Measurements from ENCODE around the gene STUM.

Gene STUM

GRCh38 chr1:226633541-226634165 lies 85.1 kb downstream of the STUM start:
- Histone ChIP-seq H3K4me1 (ENCODE audit: low read length) (peaks cover 23% of the 10 kb centered on the region), H3K4me2 (ENCODE audit: low read length) (peak overlapping the region; percentile 28; the same call in 1 of the 2 replicates), H3K27me3 (ENCODE audit: low read depth, low read length) (no peaks in the 10 kb centered on the region), H3K4me3 (ENCODE audit: low read length) (no peak overlapping the region), H3K27ac (ENCODE audit: low read length) (no peak overlapping the region), H3K9me3 (ENCODE audit: insufficient read depth, low read length) (no peaks in the 10 kb centered on the region), H3K9ac (ENCODE audit: low read length) (no peak overlapping the region), H3K36me3 (replicated peaks; ENCODE audit: low read depth, low read length) (no peaks in the 10 kb centered on the region), H4K20me1 (ENCODE audit: insufficient read depth, low read length) (no peaks in the 10 kb centered on the region), H3K79me2 (ENCODE audit: low read length) (no peaks in the 10 kb centered on the region), H2AFZ (ENCODE audit: low read depth, low read length) (no peak overlapping the region)
- TF ChIP-seq CTCF (IDR thresholded peaks at IDR 0.05; ENCODE audit: low read depth, low read length), result no peak
- no peak for TF ChIP-seq EZH2phosphoT487 (IDR thresholded peaks at IDR 0.05; ENCODE audit: low read depth)

GRCh38 chr1:226634166-226634588 lies 85.6 kb downstream of the STUM start:
- Histone ChIP-seq H4K20me1 (ENCODE audit: insufficient read depth, low read length) (no peaks in the 10 kb centered on the region), H3K27ac (ENCODE audit: low read length) (no peak overlapping the region), H3K9me3 (ENCODE audit: insufficient read depth, low read length) (no peaks in the 10 kb centered on the region), H3K4me2 (ENCODE audit: low read length) (peak overlapping the region; percentile 28; the same call in 1 of the 2 replicates), H3K4me1 (ENCODE audit: low read length) (peaks cover 23% of the 10 kb centered on the region), H2AFZ (ENCODE audit: low read depth, low read length) (no peak overlapping the region), H3K27me3 (ENCODE audit: low read depth, low read length) (no peaks in the 10 kb centered on the region), H3K4me3 (ENCODE audit: low read length) (no peak overlapping the region), H3K36me3 (replicated peaks; ENCODE audit: low read depth, low read length) (no peaks in the 10 kb centered on the region), H3K9ac (ENCODE audit: low read length) (no peak overlapping the region), H3K79me2 (ENCODE audit: low read length) (no peaks in the 10 kb centered on the region)
- TF ChIP-seq CTCF (IDR thresholded peaks at IDR 0.05; ENCODE audit: low read depth, low read length), result peak; percentile 99
- no peak for TF ChIP-seq EZH2phosphoT487 (IDR thresholded peaks at IDR 0.05; ENCODE audit: low read depth)

GRCh38 chr1:226634611-226635246 lies 86.2 kb downstream of the STUM start:
- H3K9ac ChIP-seq (ENCODE audit: low read length), result no peak overlapping the region
- no peaks in the 10 kb centered on the region for H3K9me3 ChIP-seq (ENCODE audit: insufficient read depth, low read length)
- H4K20me1 ChIP-seq (ENCODE audit: insufficient read depth, low read length), result no peaks in the 10 kb centered on the region
- no peaks in the 10 kb centered on the region for H3K36me3 ChIP-seq (replicated peaks; ENCODE audit: low read depth, low read length)
- no peak overlapping the region for H2AFZ ChIP-seq (ENCODE audit: low read depth, low read length)
- H3K79me2 ChIP-seq (ENCODE audit: low read length), result no peaks in the 10 kb centered on the region
- peaks cover 23% of the 10 kb centered on the region for H3K4me1 ChIP-seq (ENCODE audit: low read length)
- no peak overlapping the region for H3K27ac ChIP-seq (ENCODE audit: low read length)
- no peak overlapping the region for H3K4me2 ChIP-seq (ENCODE audit: low read length)
- TF ChIP-seq CTCF (IDR thresholded peaks at IDR 0.05; ENCODE audit: low read depth, low read length), result no peak
- TF ChIP-seq EZH2phosphoT487 (IDR thresholded peaks at IDR 0.05; ENCODE audit: low read depth), result no peak
- no peaks in the 10 kb centered on the region for H3K27me3 ChIP-seq (ENCODE audit: low read depth, low read length)
- no peak overlapping the region for H3K4me3 ChIP-seq (ENCODE audit: low read length)

- H3K36me3 ChIP-seq (replicated peaks; ENCODE audit: low read depth, low read length), result no peaks in the 10 kb centered on the region
- H3K9ac ChIP-seq (ENCODE audit: low read length), result no peak overlapping the region
- H3K27ac ChIP-seq (ENCODE audit: low read length), result no peak overlapping the region
- no peaks in the 10 kb centered on the region for H3K27me3 ChIP-seq (ENCODE audit: low read depth, low read length)
- H3K79me2 ChIP-seq (ENCODE audit: low read length), result no peaks in the 10 kb centered on the region
- no peak overlapping the region for H3K4me2 ChIP-seq (ENCODE audit: low read length)
- peaks cover 31% of the 10 kb centered on the region for H3K4me1 ChIP-seq (ENCODE audit: low read length)
- H2AFZ ChIP-seq (ENCODE audit: low read depth, low read length), result no peak overlapping the region
- H3K4me3 ChIP-seq (ENCODE audit: low read length), result no peak overlapping the region
- no peak for TF ChIP-seq EZH2phosphoT487 (IDR thresholded peaks at IDR 0.05; ENCODE audit: low read depth)
- TF ChIP-seq CTCF (IDR thresholded peaks at IDR 0.05; ENCODE audit: low read depth, low read length), result no peak
- H3K9me3 ChIP-seq (ENCODE audit: insufficient read depth, low read length), result no peaks in the 10 kb centered on the region
- H4K20me1 ChIP-seq (ENCODE audit: insufficient read depth, low read length), result no peaks in the 10 kb centered on the region
Measured at GRCh38 chr1:226635456-226635941, 86.9 kb downstream of the STUM start.

Data from OCI-LY3 (cell line).